NCI-H526 treated with DMSO at 0.1 percent for 48 hours (cell line): ENCODE results near the gene CFAP97D2.
"Not testable (repeated sequence)": the region's sequence is repeated elsewhere in the genome, so short reads cannot be mapped to it uniquely, and the experiment has no call there.

Source experiments
- DNase-seq: peaks from one replicate; lab custom pipeline; 2025; lab: John Stamatoyannopoulos, UW

Gene CFAP97D2

GRCh38 chr13:114158869-114159666, 20.0 kb upstream of the CFAP97D2 start:
- DNase-seq = not testable (repeated sequence)

GRCh38 chr13:114161028-114161556, 18.0 kb upstream of the CFAP97D2 start:
- DNase-seq = no peak

- no peak for DNase-seq
These were observed 17.2 kb upstream of the CFAP97D2 start for GRCh38 chr13:114161644-114162532.

DNA sequence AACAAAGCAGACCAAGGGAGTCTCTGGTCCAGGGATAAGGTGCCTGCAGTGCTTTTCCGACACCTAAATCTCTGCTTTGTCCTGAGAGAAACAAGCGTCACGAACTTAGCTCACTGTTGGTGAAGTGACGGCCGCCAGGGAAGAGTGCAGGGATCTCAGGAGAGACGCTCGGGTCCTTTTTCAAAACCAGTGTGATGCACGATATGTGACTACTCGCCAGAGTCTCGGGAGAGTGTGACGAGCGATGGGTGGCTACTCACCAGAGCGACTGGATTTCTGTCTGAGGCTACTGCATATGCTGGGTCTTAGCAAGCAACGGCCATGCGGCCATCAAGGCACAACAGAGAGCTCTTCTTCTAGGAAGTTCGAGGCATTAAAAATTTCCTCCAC, 16.5 kb upstream of the CFAP97D2 start:
- DNase-seq = no peak

GRCh38 chr13:114164053-114164452, 15.0 kb upstream of the CFAP97D2 start:
- no peak for DNase-seq

DNA sequence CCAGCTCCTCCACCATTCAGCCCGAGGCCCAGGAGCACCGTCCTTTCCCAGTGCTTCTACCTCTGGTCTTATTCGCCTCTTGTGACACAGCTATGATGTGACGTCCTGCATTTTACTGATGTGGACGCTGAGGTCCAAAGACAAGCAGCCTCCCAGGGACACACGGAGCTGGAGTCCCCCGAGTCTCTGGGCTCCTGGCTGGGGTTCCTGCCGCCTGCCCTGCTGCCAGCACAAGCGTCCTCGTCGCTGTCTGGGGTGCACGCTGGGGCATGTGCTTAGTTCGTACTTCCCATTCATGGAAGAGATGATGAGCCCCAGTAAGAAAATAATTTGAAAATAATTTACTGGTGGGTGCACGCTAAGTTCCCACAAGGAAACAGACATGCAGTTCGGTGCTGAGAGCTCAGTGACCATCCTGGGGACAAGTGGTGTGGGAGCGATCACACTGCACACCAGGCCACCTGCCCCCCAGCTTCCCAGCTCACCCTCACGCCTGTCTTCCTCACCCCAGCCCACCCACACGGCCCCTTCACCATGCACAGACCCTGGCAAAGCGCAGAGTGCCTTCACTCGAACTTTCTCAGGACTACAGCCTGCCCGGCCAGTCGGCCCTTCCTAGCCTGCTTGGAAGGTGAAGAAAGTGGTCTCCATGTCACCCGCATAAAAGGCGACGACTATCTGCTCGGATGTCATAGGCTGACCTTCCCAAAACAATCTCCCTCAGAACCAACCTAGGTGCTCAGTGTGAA, 14.2 kb upstream of the CFAP97D2 start:
- DNase-seq = no peak

DNA sequence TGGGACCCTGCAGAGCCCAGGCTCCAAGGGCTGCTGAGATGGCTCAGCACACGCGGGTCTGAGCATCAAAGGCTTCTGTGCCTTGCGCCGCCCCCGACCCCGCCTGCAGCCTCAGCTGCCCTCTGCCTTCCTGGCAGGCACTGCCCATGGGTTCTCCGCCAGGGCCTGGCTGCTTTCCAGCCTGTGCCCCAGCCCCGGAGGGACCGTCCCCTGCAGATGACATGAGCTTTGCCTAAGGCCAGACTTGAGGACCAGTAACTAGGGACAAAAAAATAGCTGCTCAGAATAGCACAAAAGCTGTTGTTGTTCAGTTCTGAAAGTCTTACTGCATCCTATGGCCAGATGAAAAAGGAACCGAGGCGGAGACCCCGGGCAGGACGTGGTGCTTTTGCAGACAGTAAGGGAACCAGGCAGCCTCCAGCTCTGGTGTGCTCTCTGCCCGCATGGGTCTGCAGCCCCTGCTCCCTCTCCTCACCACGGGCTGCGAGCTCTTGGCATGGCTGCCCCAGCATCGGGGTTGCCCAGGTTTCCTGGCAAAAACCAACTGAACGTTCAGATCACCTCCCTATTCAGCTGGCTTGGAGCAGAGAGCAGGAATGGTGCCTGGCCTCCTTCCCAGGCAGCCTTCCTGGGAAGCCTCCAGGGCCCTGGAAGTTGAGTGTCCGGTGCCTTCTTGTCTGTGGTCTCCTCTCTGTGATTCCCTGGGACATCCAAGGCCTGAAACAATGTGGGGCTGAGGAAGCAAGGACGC, 12.5 kb upstream of the CFAP97D2 start:
- DNase-seq = no peak

GRCh38 chr13:114167426-114167825, 11.6 kb upstream of the CFAP97D2 start:
- no peak for DNase-seq

- DNase-seq = no peak
These were observed 11.2 kb upstream of the CFAP97D2 start for GRCh38 chr13:114167885-114168284.

GRCh38 chr13:114173272-114173671, 5.8 kb upstream of the CFAP97D2 start:
- no peak for DNase-seq

- no peak for DNase-seq
These were observed 5.3 kb upstream of the CFAP97D2 start for GRCh38 chr13:114173745-114174144.

- DNase-seq = no peak
These were observed 4.5 kb upstream of the CFAP97D2 start for GRCh38 chr13:114174529-114174961.

- not testable (repeated sequence) for DNase-seq
These were observed 2.6 kb upstream of the CFAP97D2 start for GRCh38 chr13:114176359-114176902.

DNA sequence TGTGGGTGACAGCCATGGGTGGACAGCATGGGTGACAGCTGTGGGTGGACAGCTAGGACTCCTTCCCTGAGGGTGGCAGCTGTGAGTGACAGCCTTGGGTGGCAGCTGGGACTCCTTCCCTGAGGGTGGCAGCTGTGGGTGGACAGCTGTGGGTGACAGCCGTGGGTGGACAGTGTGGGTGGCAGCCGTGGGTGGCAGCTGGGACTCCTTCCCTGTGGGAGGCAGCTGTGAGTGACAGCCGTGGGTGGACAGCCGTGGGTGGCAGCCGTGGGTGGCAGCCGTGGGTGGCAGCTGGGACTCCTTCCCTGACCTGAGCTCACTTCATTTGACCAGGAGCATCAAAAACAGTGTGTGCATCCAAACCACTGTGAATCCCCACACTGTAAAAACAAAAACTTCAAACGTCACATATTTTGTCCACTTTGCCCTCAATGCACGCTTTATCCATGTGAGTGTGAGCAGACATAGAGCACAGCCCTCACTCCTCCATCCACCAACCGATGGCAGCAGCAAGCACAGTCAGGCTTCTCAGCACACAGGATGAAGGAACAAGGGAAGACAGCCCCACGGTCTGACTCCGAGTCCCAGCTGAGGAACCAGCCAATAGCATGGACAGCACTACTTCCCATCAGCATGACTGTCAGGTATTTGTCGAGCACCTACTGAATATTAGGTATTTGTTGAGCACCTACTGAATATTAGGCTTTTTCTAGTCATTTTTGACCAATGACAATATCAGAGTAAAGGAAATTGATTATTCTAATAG, 1.6 kb upstream of the CFAP97D2 start:
- DNase-seq = no peak

GRCh38 chr13:114185182-114185971, 6.3 kb downstream of the CFAP97D2 start:
- no peak for DNase-seq

DNA sequence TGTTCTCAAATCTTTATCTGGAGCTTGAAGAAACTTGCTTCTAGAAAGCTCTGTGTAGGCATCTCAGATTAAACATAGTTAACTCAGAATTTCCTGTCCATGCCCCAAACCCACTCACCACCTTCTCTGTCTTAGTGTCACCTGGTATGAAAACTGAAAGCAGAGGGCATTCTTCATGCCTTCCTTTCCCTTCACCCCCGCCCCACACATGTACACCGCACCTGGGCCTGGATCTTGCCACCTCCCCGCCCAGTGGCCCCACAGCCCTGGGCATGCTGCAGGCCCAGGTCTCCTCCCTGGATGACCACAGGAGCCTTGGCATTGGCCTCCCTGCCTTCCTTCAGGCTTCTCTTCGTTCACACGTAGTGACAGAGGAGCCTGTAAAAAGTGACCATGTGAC, 15.8 kb downstream of the CFAP97D2 start:
- DNase-seq = no peak

GRCh38 chr13:114196629-114197028, 17.6 kb downstream of the CFAP97D2 start:
- DNase-seq = no peak

- DNase-seq = no peak
These were observed 19.5 kb downstream of the CFAP97D2 start for GRCh38 chr13:114198556-114198955.

DNA sequence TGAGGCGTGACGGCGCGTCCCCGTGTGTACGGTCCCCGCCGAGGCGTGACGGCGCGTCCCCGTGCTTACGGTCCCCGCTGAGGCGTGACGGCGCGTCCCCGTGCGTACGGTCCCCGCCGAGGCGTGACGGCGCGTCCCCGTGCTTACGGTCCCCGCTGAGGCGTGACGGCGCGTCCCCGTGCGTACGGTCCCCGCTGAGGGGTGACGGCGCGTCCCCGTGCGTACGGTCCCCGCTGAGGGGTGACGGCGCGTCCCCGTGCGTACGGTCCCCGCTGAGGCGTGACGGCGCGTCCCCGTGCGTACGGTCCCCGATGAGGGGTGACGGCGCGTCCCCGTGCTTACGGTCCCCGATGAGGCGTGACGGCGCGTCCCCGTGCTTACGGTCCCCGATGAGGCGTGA, 20.5 kb downstream of the CFAP97D2 start:
- DNase-seq = not testable (repeated sequence)
